PC-9 (cell line): ENCODE measurements around the gene FTO. TPM values are rescaled to one million over a fixed set of nuclear protein-coding genes. Genes with fewer than 3 reads are reported as not detected.

ENCODE experiments used
- BruUV-seq: library from RNA; stranded (reverse); fragments of 400-500 nt; replicated peaks from 2 replicates; lab custom pipeline; 2021; lab: Mats Ljungman, UMichigan
- CTCF ChIA-PET: fragments of 300-600 bp; sonication (Branson Sonifier 250); formaldehyde crosslinking; loops from one replicate; lab custom pipeline; 2022; ENCODE audit warnings: antibody characterized with exemption; lab: Charles Lee
- POLR2A ChIA-PET: fragments of 300-600 bp; sonication (Branson Sonifier 250); formaldehyde crosslinking; loops from one replicate; lab custom pipeline; 2022; ENCODE audit warnings: antibody characterized with exemption; ENCODE audit not compliant: unreplicated experiment; lab: Charles Lee
- DNase-seq, 2 experiments: peaks; one replicate each; pipeline versions ENCODE4 v3.0.0 to v3.0.0-alpha.2; 2015 to 2022; ENCODE audit warnings: mixed read lengths in 1 of 2
- H2AFZ ChIP-seq: fragments of 200-600 bp; sonication (generic); 2 replicates; pipeline ENCODE4 v1.8.1; 2017; ENCODE audit warnings: antibody characterized with exemption
- H3F3A ChIP-seq: fragments of 200-600 bp; sonication (generic); 2 replicates; pipeline ENCODE4 v1.8.1; 2017; ENCODE audit warnings: antibody characterized with exemption, mild to moderate bottlenecking, low read depth; ENCODE audit not compliant: insufficient read depth
- H3K27ac ChIP-seq: fragments of 200-600 bp; sonication (generic); 2 replicates; pipeline ENCODE4 v1.6.1; 2016; ENCODE audit warnings: mixed run types
- H3K27me3 ChIP-seq: fragments of 200-600 bp; sonication (generic); 2 replicates; pipeline ENCODE4 v1.6.1; 2016; ENCODE audit warnings: low read depth, mixed run types; ENCODE audit not compliant: insufficient read depth
- H3K36me3 ChIP-seq: fragments of 200-600 bp; sonication (generic); 2 replicates; pipeline ENCODE4 v1.6.1; 2016; ENCODE audit warnings: low read depth, mixed run types
- H3K4me1 ChIP-seq: fragments of 200-600 bp; sonication (generic); replicated peaks from 2 replicates; pipeline ENCODE4 v1.6.1; 2016; ENCODE audit warnings: mixed run types; ENCODE audit not compliant: insufficient read depth
- H3K4me2 ChIP-seq: fragments of 200-600 bp; sonication (generic); 2 replicates; pipeline ENCODE4 v1.6.1; 2017; ENCODE audit warnings: mixed run types
- H3K4me3 ChIP-seq: fragments of 200-600 bp; sonication (generic); 2 replicates; pipeline ENCODE4 v1.6.1; 2016; ENCODE audit warnings: mixed run types
- H3K79me2 ChIP-seq: fragments of 200-600 bp; sonication (generic); 2 replicates; pipeline ENCODE4 v1.6.1; 2017; ENCODE audit warnings: low read depth, mixed run types
- H3K9me2 ChIP-seq: fragments of 200-600 bp; sonication (generic); 2 replicates; pipeline ENCODE4 v1.8.1; 2017; ENCODE audit warnings: mild to moderate bottlenecking; ENCODE audit not compliant: insufficient read depth
- H3K9me3 ChIP-seq: fragments of 200-600 bp; sonication (generic); 2 replicates; pipeline ENCODE4 v1.8.1; 2016; ENCODE audit warnings: low read depth; ENCODE audit not compliant: insufficient read depth
- H4K20me1 ChIP-seq: fragments of 200-600 bp; sonication (generic); 2 replicates; pipeline ENCODE4 v1.8.1; 2017; ENCODE audit not compliant: insufficient read depth
- EZH2 ChIP-seq: fragments of 200-600 bp; sonication (generic); IDR thresholded peaks from 2 replicates; pipeline ENCODE4 v1.8.0; 2017; ENCODE audit warnings: antibody characterized with exemption, low read depth
- intact Hi-C: fragments of 100-400 bp; cut with micrococcal nuclease; formaldehyde crosslinking; loops from one replicate; pipeline ENCODE4 v1.10.0; 2022; ENCODE audit not compliant: unreplicated experiment
- total RNA-seq: library from RNA; stranded (reverse); gene quantifications from 2 replicates; pipeline ENCODE4 v1.2.3, GENCODE V29; 2021
- TF ChIP-seq, protein P1 (sequence below): fragments of 200-600 bp; sonication (generic); conservative IDR thresholded peaks from 2 replicates; pipeline ENCODE4 v1.6.1; 2017; ENCODE audit warnings: mixed run types, antibody characterized with exemption, mild to moderate bottlenecking, moderate library complexity

FTO gene
- total RNA-seq, 1 experiment from 2014 or later: 58.1 TPM

DNA sequence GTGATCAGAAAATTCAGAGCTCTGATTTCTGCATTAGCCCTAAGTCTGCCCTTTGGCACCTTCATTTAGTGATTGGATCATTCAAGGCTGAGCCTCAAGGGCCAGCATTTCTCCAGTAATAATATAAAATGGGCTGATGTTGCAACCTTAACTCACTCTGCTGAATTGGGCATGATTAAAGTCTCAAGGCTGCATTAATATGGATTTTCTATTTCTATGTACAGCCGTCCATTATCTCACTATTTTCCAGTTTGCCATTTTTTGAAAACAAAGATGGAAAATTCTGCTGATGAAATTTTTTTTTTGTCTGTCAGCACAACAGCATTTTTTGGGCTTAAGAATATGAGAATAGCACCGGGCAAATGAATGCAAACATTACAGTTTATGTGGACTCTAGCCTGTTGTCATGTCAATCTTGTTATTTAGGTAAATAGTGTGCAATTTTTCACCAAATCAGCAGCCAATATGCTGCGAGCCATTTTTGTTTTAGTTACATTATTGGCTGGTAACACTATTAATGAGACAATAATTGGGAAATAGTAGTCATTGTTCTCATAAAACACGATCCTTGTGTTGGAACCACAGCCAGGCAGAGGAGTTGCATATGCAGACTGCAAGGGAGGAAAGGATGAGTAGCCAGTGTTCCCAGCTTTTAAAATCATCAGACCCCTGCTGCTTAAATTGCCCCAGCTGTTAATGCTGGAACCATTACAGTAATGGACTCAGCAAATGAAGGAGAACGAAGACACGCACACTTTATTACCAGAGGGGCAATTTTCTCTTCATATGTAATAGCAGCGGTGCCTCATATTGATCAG is 10.5 kb downstream of the FTO start:
- H3K79me2 ChIP-seq: peaks cover 69% of the 10 kb centered on the region
- peaks cover 4% of the 10 kb centered on the region; the same call in 1 of the 2 replicates for H3K9me2 ChIP-seq
- H3K4me3 ChIP-seq: no peak overlapping the region
- no peaks in the 10 kb centered on the region; the same call in 1 of the 2 replicates for H4K20me1 ChIP-seq
- peaks cover 9% of the 10 kb centered on the region for H3K4me1 ChIP-seq
- no peaks in the 10 kb centered on the region for H3F3A ChIP-seq
- no peak overlapping the region for H2AFZ ChIP-seq
- intact Hi-C loops: no loop called here
- no peak for TF ChIP-seq EZH2
- TF ChIP-seq, protein P1, sequence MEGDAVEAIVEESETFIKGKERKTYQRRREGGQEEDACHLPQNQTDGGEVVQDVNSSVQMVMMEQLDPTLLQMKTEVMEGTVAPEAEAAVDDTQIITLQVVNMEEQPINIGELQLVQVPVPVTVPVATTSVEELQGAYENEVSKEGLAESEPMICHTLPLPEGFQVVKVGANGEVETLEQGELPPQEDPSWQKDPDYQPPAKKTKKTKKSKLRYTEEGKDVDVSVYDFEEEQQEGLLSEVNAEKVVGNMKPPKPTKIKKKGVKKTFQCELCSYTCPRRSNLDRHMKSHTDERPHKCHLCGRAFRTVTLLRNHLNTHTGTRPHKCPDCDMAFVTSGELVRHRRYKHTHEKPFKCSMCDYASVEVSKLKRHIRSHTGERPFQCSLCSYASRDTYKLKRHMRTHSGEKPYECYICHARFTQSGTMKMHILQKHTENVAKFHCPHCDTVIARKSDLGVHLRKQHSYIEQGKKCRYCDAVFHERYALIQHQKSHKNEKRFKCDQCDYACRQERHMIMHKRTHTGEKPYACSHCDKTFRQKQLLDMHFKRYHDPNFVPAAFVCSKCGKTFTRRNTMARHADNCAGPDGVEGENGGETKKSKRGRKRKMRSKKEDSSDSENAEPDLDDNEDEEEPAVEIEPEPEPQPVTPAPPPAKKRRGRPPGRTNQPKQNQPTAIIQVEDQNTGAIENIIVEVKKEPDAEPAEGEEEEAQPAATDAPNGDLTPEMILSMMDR: no peak
- no peaks in the 10 kb centered on the region for H3K9me3 ChIP-seq
- DNase-seq: no peak
- no peak overlapping the region for H3K4me2 ChIP-seq
- no peaks in the 10 kb centered on the region for H3K27me3 ChIP-seq
- no TSS peak for BruUV-seq
- no peak overlapping the region for H3K27ac ChIP-seq
- ChIA-PET CTCF (no interaction called here), POLR2A (no interaction called here)
- no peaks in the 10 kb centered on the region; the same call in 1 of the 2 replicates for H3K36me3 ChIP-seq

DNA sequence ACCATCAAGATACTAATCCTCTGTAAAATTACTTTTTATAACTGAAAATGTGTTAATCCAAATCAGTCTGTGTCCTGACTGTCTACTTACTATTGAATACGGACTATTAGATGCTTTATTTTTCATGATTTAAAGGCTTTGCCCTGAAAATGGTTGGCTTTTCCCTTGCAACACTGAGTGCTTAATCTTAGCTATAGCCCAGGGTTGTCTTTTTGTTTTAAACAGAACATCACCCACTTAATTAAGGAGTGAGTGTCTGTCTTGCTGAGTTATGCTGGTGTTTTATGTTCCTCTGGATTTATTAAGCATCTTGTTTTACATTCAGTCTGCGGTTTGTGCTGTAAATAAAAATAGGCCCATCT is 11.0 kb downstream of the FTO start:
- no TSS peak for BruUV-seq
- intact Hi-C loops: no loop called here
- CTCF ChIA-PET: no interaction called here

DNA sequence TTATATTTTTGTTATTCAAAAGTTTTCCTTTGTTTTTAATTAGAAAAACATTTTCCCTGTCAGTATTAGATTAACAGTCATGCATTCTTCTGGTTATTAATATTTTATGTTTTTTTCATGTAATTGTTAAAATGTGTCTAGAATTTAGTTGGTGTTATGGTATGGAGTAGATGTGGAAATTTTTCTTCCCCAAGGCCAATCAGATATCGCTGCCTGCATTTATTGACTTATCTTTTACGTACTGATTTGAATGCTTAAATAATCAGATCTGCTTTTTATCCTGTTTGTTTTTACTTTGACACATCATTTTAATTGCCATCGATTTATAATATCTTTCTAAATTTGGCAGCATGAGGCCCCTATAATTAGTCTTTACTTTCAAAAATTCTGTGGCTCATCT is 13.6 kb downstream of the FTO start:
- no peak overlapping the region for H3K27ac ChIP-seq
- BruUV-seq: no TSS peak
- H2AFZ ChIP-seq: no peak overlapping the region
- no peaks in the 10 kb centered on the region; the same call in 1 of the 2 replicates for H3K36me3 ChIP-seq
- H3K79me2 ChIP-seq: peaks cover 69% of the 10 kb centered on the region
- H3K9me3 ChIP-seq: no peaks in the 10 kb centered on the region
- H3K4me3 ChIP-seq: no peak overlapping the region
- no peak overlapping the region for H3K4me2 ChIP-seq
- intact Hi-C loops: no loop called here
- no peaks in the 10 kb centered on the region; the same call in 1 of the 2 replicates for H4K20me1 ChIP-seq
- no peak for DNase-seq
- no peaks in the 10 kb centered on the region for H3K27me3 ChIP-seq
- TF ChIP-seq, protein P1: no peak
- TF ChIP-seq EZH2: no peak
- ChIA-PET POLR2A (no interaction called here), CTCF (no interaction called here)
- H3K4me1 ChIP-seq: peaks cover 9% of the 10 kb centered on the region
- H3F3A ChIP-seq: no peaks in the 10 kb centered on the region
- peaks cover 4% of the 10 kb centered on the region; the same call in 1 of the 2 replicates for H3K9me2 ChIP-seq

More for the DNA sequence above, 11.0 kb downstream of the FTO start:
- peaks cover 4% of the 10 kb centered on the region; the same call in 1 of the 2 replicates for H3K9me2 ChIP-seq
- no peak overlapping the region for H3K4me2 ChIP-seq
- no peaks in the 10 kb centered on the region; the same call in 1 of the 2 replicates for H4K20me1 ChIP-seq
- no peak overlapping the region for H3K4me3 ChIP-seq
- DNase-seq: no peak
- H3K36me3 ChIP-seq: no peaks in the 10 kb centered on the region; the same call in 1 of the 2 replicates
- H3K4me1 ChIP-seq: peaks cover 9% of the 10 kb centered on the region
- peaks cover 69% of the 10 kb centered on the region for H3K79me2 ChIP-seq
- POLR2A ChIA-PET: no interaction called here
- no peaks in the 10 kb centered on the region for H3K27me3 ChIP-seq
- H3K9me3 ChIP-seq: no peaks in the 10 kb centered on the region
- no peak for TF ChIP-seq EZH2
- TF ChIP-seq, protein P1: no peak
- no peaks in the 10 kb centered on the region for H3F3A ChIP-seq
- H2AFZ ChIP-seq: no peak overlapping the region
- no peak overlapping the region for H3K27ac ChIP-seq
